Measurements from ENCODE around the gene DGUOK.

DNA sequence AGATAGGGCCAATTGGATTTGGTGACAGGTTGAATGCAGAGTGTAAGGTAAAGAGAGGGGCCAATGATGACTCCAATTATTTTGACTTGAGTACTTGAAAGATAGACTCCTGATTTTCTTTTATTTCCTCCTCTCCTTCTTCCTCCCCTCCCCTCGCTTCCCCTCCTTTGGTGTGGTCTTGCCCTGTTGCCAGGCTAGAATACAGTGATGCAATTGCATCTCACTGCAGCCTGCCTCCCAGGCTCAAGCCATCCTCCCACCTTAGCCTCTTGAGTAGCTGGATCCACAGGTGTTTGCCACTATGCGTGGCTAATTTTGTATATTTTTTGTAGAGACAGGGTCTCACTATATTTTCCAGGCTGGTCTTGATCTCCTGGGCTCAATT lies 2.3 kb downstream of the DGUOK start:
- TF ChIP-seq, protein P1, sequence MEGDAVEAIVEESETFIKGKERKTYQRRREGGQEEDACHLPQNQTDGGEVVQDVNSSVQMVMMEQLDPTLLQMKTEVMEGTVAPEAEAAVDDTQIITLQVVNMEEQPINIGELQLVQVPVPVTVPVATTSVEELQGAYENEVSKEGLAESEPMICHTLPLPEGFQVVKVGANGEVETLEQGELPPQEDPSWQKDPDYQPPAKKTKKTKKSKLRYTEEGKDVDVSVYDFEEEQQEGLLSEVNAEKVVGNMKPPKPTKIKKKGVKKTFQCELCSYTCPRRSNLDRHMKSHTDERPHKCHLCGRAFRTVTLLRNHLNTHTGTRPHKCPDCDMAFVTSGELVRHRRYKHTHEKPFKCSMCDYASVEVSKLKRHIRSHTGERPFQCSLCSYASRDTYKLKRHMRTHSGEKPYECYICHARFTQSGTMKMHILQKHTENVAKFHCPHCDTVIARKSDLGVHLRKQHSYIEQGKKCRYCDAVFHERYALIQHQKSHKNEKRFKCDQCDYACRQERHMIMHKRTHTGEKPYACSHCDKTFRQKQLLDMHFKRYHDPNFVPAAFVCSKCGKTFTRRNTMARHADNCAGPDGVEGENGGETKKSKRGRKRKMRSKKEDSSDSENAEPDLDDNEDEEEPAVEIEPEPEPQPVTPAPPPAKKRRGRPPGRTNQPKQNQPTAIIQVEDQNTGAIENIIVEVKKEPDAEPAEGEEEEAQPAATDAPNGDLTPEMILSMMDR (conservative IDR thresholded peaks at IDR 0.05 in 1 of 2, IDR thresholded peaks at IDR 0.05 in 1 of 2; ENCODE audit: extremely low read depth in 1 of 2, insufficient read depth in 1 of 2, low read depth in 1 of 2, low read length in 2 of 2) = no peak
- no peak for TF ChIP-seq EZH2 (IDR thresholded peaks at IDR 0.05; ENCODE audit: borderline replicate concordance, low read length)

All from mammary epithelial cell (primary cell).